ENCODE measurements around the gene BORCS5. TPM values are rescaled to one million over a fixed set of nuclear protein-coding genes. Genes with fewer than 3 reads are reported as not detected.

The BORCS5 gene
- total RNA-seq, 2 experiments from 2014 or later = 10.4 to 22.9 TPM

DNA sequence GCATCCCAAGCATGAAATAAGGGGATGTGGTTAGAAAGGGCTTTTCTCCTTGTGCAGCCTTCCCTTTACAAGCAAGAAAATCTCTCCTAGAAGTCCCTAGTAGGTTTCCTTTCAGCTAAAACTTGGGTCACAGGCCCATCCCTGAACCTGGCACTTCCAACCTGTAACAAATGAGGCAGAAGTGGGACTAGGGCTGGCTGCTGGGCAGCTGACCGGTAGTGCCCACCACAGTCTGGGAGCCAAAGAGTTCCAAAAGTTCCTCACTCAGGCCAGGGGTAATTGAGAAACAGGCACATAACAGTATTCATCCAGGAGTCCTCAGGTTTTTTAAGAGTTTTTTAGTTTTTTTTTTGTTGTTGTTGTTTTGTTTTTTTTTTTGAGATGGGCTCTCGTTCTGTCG is 30.6 kb upstream of the BORCS5 start:
- Histone ChIP-seq H3K4me1 (ENCODE audit: insufficient read depth, low read length, poor library complexity, severe bottlenecking) (peaks cover 4% of the 10 kb centered on the region), H3K79me2 (ENCODE audit: insufficient read depth, low read depth, low read length) (no peaks in the 10 kb centered on the region), H3K36me3 (ENCODE audit: insufficient read depth, low read length) (no peaks in the 10 kb centered on the region), H2AFZ (ENCODE audit: low read length) (no peak overlapping the region), H3K4me3 (ENCODE audit: low read depth, low read length, poor library complexity, severe bottlenecking) (no peak overlapping the region), H3K9me2 (ENCODE audit: insufficient read depth, low read length) (no peaks in the 10 kb centered on the region), H3K4me2 (ENCODE audit: low read length) (no peak overlapping the region), H3K9me3 (ENCODE audit: low read length) (no peaks in the 10 kb centered on the region), H4K20me1 (ENCODE audit: insufficient read depth, low read length) (no peaks in the 10 kb centered on the region), H3K27ac (ENCODE audit: low read depth, low read length, poor library complexity, severe bottlenecking) (no peak overlapping the region)
- no TSS peak for BruUV-seq (replicated peaks)
- TF ChIP-seq, protein P1, sequence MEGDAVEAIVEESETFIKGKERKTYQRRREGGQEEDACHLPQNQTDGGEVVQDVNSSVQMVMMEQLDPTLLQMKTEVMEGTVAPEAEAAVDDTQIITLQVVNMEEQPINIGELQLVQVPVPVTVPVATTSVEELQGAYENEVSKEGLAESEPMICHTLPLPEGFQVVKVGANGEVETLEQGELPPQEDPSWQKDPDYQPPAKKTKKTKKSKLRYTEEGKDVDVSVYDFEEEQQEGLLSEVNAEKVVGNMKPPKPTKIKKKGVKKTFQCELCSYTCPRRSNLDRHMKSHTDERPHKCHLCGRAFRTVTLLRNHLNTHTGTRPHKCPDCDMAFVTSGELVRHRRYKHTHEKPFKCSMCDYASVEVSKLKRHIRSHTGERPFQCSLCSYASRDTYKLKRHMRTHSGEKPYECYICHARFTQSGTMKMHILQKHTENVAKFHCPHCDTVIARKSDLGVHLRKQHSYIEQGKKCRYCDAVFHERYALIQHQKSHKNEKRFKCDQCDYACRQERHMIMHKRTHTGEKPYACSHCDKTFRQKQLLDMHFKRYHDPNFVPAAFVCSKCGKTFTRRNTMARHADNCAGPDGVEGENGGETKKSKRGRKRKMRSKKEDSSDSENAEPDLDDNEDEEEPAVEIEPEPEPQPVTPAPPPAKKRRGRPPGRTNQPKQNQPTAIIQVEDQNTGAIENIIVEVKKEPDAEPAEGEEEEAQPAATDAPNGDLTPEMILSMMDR (conservative IDR thresholded peaks at IDR 0.05; ENCODE audit: low read length) = no peak
- TF ChIP-seq EZH2phosphoT487 (IDR thresholded peaks at IDR 0.05; ENCODE audit: borderline replicate concordance, low read depth, low read length) = no peak
- intact Hi-C loops (cut with micrococcal nuclease; ENCODE audit: unreplicated experiment) = no loop called here
- POLR2A ChIA-PET = interaction anchor here (0.6 to 1.3 kb wide), 2 partner anchors 9 to 287 kb away, joined by 3 read pairs; no protein-coding TSS in a partner anchor
- CTCF ChIA-PET (ENCODE audit: unreplicated experiment) = no interaction called here
- no peak for DNase-seq (ENCODE audit: low spot score)

DNA sequence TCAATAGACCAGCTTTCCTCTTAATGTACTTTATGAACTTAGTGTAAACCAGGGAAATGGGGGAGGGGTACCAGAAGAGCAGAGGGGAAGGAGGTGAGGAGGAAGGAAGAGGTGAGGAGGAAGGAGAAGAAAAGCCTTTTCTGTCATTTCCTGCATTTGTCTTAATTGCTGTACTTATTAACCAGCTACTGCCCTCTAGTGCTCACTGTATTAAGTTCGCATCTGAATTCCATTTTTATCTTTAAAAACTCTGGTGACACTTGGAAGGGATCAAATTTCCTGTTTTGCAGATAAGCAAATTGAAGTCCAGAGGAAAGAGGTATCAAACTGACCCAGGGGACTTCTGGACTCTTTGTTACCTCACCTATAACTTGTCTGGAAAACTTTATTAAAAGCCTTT is 29.1 kb upstream of the BORCS5 start:
- peak; percentile 83 for DNase-seq (ENCODE audit: low spot score)
- Histone ChIP-seq H3K4me2 (ENCODE audit: low read length) (no peak overlapping the region), H3K36me3 (ENCODE audit: insufficient read depth, low read length) (no peaks in the 10 kb centered on the region), H2AFZ (ENCODE audit: low read length) (peak overlapping the region; percentile 46; the same call in 1 of the 2 replicates), H3K9me3 (ENCODE audit: low read length) (no peaks in the 10 kb centered on the region), H3K4me1 (ENCODE audit: insufficient read depth, low read length, poor library complexity, severe bottlenecking) (peaks cover 4% of the 10 kb centered on the region), H4K20me1 (ENCODE audit: insufficient read depth, low read length) (no peaks in the 10 kb centered on the region), H3K27ac (ENCODE audit: low read depth, low read length, poor library complexity, severe bottlenecking) (no peak overlapping the region), H3K79me2 (ENCODE audit: insufficient read depth, low read depth, low read length) (no peaks in the 10 kb centered on the region), H3K9me2 (ENCODE audit: insufficient read depth, low read length) (no peaks in the 10 kb centered on the region), H3K4me3 (ENCODE audit: low read depth, low read length, poor library complexity, severe bottlenecking) (no peak overlapping the region)
- ChIA-PET POLR2A (interaction anchor here (0.6 to 1.8 kb wide), 4 partner anchors 11 to 86 kb away, joined by 3 to 5 read pairs (median 4); partner anchors contain the start of gene BORCS5), CTCF (ENCODE audit: unreplicated experiment) (interaction anchor here (0.6 kb wide), 1 partner anchor 748 kb away, joined by 3 read pairs; no protein-coding TSS in a partner anchor)
- TF ChIP-seq, protein P1 (conservative IDR thresholded peaks at IDR 0.05; ENCODE audit: low read length) = peak; percentile 87
- TF ChIP-seq EZH2phosphoT487 (IDR thresholded peaks at IDR 0.05; ENCODE audit: borderline replicate concordance, low read depth, low read length) = no peak
- intact Hi-C loops (cut with micrococcal nuclease; ENCODE audit: unreplicated experiment) = no loop called here
- BruUV-seq (replicated peaks) = no TSS peak

DNA sequence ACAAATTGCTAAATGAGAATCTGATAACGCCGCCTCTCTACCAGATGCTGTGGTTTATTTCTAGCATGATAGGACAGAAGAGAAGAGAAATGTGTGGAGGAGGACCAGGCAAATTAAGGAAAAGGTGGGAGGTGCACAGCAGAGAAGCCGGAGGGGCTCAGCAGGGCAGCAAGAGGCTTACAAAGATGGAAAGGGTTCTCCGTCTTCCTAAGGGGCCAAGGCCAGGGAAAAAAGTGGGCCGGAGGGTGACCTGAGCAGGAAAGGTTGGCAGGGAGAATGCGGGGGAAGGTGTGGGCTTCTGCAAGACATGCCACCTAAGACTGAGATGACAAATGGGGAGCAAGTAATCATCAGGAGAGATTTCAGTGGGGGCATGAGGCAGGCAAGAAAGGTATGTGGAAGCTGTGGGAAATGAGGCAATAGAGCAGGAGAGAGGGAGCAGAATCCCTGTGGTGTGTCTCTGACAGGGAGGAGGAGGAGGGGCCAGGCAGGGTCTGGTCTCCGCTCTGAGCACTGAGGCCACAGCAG is 25.6 kb upstream of the BORCS5 start:
- Histone ChIP-seq H3K4me1 (ENCODE audit: insufficient read depth, low read length, poor library complexity, severe bottlenecking) (peaks cover 4% of the 10 kb centered on the region), H3K9me3 (ENCODE audit: low read length) (no peaks in the 10 kb centered on the region), H4K20me1 (ENCODE audit: insufficient read depth, low read length) (no peaks in the 10 kb centered on the region), H3K9me2 (ENCODE audit: insufficient read depth, low read length) (no peaks in the 10 kb centered on the region), H3K27ac (ENCODE audit: low read depth, low read length, poor library complexity, severe bottlenecking) (no peak overlapping the region), H3K4me2 (ENCODE audit: low read length) (no peak overlapping the region), H3K79me2 (ENCODE audit: insufficient read depth, low read depth, low read length) (no peaks in the 10 kb centered on the region), H2AFZ (ENCODE audit: low read length) (no peak overlapping the region), H3K4me3 (ENCODE audit: low read depth, low read length, poor library complexity, severe bottlenecking) (no peak overlapping the region), H3K36me3 (ENCODE audit: insufficient read depth, low read length) (no peaks in the 10 kb centered on the region)
- TF ChIP-seq, protein P1 (conservative IDR thresholded peaks at IDR 0.05; ENCODE audit: low read length) = no peak
- TF ChIP-seq EZH2phosphoT487 (IDR thresholded peaks at IDR 0.05; ENCODE audit: borderline replicate concordance, low read depth, low read length) = no peak
- no TSS peak for BruUV-seq (replicated peaks)
- ChIA-PET POLR2A (no interaction called here), CTCF (ENCODE audit: unreplicated experiment) (interaction anchor here (0.8 kb wide), 1 partner anchor 15 kb away, joined by 3 read pairs; no protein-coding TSS in a partner anchor)
- DNase-seq (ENCODE audit: low spot score) = no peak
- intact Hi-C loops (cut with micrococcal nuclease; ENCODE audit: unreplicated experiment) = loop anchor here (5.0 to 10.0 kb wide), 2 partner anchors 289 to 757 kb away; no protein-coding TSS in a partner anchor
